Myocyte (in vitro differentiated cells): ENCODE results near the gene THEMIS. TPM values are rescaled to one million over a fixed set of nuclear protein-coding genes. Genes with fewer than 3 reads are reported as not detected.
"Not testable (repeated sequence)": the region's sequence is repeated elsewhere in the genome, so short reads cannot be mapped to it uniquely, and the experiment has no call there.

ENCODE experiments used
- DNase-seq: peaks from one replicate; pipeline ENCODE4 v3.0.0-alpha.2; 2012; ENCODE audit warnings: low read depth
- total RNA-seq: library from RNA; depleted of rRNA; stranded (reverse); fragments of >200 nt; gene quantifications from 2 replicates; pipeline ENCODE4 v1.2.3, GENCODE V29; 2014

THEMIS gene
- total RNA-seq, 1 donor from 2014 or later: not detected

DNA sequence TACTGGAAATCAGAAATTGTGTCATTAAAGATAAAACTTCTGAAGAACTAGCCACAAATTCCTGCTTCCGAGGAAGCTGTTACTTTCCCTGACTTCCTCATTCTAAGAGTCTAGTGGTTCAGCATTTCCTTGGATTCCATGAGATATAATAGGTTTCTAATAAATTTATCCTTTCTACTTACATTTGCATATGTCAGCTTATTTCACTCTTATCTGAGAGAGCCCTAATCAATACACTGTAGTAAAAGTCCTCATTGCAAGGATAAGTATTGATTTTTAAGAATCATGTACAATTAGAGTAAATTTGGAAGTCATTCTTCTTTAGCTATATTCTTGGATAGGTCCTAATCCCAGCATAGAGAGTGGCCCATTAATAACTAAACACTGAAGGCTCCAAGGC lies 16.9 kb upstream of the THEMIS start:
- no peak for DNase-seq

GRCh38 chr6:127914240-127914639 lies 13.4 kb upstream of the THEMIS start:
- DNase-seq: no peak

- DNase-seq: no peak
Observed at GRCh38 chr6:127912914-127913313, 12.1 kb upstream of the THEMIS start.

DNA sequence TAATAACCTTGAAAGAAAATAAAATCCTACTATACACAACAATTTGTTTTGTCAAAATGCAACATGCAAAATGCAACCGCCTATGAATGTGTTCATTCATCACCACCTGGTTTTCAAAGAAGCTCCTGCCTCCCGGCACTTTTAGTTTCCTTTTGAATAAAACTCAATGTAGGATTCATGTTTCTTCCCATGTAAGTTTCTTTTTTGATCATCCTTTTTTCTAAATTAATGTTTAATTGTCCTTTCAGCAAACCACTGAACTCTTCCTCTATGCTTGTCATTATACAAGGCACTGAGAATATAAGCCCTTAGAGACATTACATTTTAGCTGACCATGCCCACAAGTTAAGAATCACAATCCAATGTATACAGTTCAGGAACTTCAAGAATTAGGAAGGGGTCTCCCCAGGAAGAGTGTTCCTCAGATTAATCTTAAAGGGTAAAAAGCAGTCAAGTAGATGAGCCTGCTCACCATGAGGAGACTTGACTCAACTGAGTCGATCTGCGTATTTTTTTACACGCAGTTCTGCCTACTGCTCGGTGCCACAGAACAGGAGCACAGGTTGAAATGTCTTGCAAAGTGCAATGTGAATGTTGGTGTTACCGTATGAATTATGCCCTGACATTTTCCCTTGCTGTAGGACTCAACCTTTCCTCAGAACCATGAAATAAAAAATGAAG lies 7.2 kb upstream of the THEMIS start:
- DNase-seq: no peak

GRCh38 chr6:127904160-127904559 lies 3.3 kb upstream of the THEMIS start:
- DNase-seq: peak; percentile 42

- no peak for DNase-seq
Observed at GRCh38 chr6:127902933-127903332, 2.1 kb upstream of the THEMIS start.

DNA sequence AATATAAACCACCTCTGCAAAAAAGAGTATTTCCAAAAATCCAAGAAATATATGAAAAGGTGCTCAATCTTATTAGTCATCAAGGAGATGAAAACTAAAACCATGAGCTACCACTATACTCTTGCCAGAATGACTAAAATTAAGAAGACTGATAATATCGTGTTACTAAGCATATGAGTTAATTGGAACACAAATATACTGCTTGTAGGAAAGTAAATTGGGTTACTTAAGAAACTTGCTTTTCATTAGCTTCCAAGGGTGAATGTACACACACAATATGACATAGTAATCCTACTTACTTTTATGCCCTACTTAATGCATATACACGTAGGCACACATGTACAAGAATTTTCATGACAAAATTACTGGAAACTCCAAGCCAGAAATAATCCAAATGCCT lies 3.4 kb downstream of the THEMIS start:
- DNase-seq: no peak

- DNase-seq: no peak
Observed at GRCh38 chr6:127894051-127894450, 6.8 kb downstream of the THEMIS start.

GRCh38 chr6:127893541-127893940 lies 7.3 kb downstream of the THEMIS start:
- no peak for DNase-seq

DNA sequence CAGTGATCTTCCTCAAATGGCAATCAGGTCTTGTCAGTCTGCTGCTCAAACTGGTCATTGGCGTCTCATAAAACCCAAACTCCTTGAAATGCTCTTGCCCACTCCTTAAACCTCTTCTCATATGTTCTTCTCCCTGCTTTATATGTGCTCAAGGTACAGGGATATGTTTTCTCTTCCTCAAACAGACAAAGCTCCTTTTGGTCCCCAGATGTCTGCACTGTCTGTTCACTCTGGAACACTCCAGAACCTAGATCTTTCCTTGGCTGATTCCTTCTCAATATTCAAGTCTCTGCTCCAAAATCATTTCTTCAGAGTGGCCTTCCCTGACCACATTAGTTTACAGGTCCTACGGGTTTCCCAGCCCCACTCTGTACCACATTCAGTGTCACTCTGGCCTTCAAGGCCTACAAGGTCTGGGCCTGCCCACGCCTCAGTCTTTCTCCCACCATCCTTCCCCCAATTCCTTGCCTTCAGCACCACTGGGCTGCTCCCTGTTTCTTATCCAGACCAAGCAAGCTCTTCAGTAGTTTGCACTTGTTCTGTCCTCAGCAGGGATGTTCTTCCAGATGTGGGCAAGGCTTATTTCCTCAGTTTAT lies 9.0 kb downstream of the THEMIS start:
- no peak for DNase-seq

- DNase-seq: no peak
Observed at GRCh38 chr6:127886603-127887002, 14.3 kb downstream of the THEMIS start.

DNA sequence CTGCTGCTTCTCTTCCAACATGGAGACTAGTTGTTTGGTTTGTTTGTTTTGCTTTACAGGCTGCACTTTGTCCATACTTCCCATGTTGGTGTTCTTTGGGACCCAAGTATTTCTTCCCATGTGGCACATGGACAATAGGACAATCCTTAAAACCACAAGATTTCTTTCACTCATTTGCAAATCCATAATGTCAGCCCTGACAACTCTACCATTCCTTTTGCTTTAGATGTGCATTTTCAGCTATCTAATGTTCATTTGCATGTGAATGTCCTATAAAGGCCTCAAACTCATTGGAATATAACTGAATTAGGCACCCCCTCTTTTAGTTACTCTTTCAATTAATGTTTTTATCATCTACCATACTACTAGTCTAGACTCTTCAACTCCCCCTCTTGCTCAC lies 16.7 kb downstream of the THEMIS start:
- DNase-seq: no peak

DNA sequence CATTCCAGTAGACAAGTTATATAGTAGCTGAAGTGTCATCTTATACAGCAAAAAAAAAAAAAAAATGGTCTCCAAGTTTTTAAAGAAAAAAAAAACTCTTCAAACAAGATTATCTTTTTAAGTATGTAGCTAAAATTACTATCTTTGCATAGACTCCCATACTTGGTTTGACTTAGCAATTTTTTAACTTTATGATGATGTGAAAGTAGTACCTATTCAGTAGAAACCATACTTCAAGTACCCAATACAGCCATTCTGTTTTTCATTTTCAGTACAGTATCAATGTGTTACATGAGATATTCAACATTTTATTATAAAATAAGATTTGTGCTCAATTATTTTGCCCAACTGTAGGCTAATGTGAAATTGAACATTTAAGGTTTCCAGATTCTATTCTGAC lies 18.9 kb downstream of the THEMIS start:
- not testable (repeated sequence) for DNase-seq

- no peak for DNase-seq
Observed at GRCh38 chr6:127880429-127880828, 20.4 kb downstream of the THEMIS start.

DNA sequence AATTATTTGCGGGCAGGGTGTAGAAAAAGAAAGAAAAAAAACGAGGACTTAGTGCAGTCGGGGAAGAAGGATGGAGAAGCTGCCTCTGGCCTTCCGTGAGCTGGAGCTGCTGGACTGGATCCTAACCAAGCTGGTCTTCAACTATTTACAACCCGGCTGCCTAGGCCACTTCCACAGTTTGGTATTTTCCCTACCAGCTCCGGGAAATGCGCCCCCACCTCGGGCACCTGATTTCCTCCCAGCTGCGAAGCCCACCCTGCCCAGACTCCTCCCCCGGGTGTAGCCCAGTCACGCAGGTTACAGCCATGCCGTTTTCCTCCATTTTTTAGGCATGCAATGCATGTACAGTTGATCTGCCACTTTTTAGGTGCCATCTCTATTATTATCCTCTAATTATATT lies 21.2 kb downstream of the THEMIS start:
- DNase-seq: peak; percentile 49

GRCh38 chr6:127878115-127878514 lies 22.7 kb downstream of the THEMIS start:
- DNase-seq: no peak

DNA sequence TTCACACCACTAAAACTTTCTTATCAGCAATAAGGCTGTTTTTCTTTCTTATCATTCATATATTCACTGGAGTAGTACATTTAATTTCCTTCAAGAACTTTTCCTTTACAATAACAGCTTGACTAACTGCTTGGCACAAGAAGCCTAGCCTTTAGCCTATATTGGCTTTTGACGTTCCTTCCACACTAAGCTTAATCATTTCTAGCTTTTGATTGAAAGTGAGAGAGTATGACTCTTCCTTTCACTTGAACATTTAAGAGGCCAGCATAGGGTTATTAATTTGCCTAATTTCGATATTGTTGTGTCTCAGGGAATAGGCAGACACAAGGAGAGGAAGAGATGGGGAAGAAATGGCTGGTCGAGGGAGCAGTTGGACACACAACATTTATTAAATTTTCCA lies 23.6 kb downstream of the THEMIS start:
- no peak for DNase-seq

DNA sequence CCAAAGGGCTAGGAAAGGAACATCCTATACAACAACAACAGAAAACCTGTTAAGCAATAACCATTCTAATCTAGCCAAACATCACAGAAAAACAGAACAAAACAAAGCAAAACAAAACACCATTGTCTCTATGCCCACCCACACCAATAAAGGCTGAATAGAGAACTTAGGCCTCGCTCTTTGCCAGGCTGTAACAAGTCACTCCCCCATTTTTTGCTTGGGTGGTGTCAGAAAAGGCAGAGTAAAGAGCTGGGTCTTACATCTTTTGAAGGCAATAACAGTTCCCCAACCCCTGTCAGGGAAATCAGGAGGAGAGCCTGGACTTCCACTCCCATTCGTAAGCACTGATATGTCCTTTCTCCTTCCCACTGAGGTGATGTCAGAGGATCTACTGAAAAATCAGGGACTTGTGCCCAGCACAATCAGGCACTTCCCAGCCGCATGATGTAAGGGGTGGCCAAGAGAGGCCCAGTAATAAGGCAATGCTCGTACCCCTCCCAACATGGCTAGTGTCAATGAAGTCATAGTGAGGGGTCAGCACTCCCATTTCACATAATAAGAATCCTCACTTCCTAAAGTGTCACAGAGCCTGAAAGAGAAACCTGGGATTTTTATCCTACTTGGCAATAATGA lies 31.0 kb downstream of the THEMIS start:
- no peak for DNase-seq

- DNase-seq: no peak
Observed at GRCh38 chr6:127869183-127869582, 31.7 kb downstream of the THEMIS start.

DNA sequence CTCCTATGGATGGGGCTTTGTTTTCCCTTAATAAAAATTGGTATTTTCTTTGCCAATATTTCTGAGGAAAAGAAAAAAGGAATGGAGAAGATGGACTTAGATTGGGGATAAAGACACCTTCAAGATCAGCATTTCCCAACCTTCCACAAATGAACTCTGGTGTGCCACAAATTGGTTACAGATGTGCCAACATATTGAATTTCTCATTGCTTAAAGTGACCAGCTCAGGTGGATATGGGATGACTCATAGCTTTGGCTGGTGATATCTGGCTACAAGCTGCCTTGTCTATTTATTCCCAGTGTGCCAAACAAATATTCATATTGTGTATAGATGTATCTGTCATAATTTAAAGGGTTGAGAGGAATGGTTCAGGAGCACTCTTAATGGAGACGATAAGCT lies 32.5 kb downstream of the THEMIS start:
- no peak for DNase-seq

- no peak for DNase-seq
Observed at GRCh38 chr6:127866766-127867165, 34.1 kb downstream of the THEMIS start.

GRCh38 chr6:127865108-127865507 lies 35.8 kb downstream of the THEMIS start:
- DNase-seq: no peak

- DNase-seq: no peak
Observed at GRCh38 chr6:127864701-127865100, 36.2 kb downstream of the THEMIS start.
